NCI-H2029 (cell line): ENCODE measurements around the gene PPP1R9A.

ENCODE experiments used
- DNase-seq: peaks from one replicate; lab custom pipeline; 2025; lab: John Stamatoyannopoulos, UW

The PPP1R9A gene

DNA sequence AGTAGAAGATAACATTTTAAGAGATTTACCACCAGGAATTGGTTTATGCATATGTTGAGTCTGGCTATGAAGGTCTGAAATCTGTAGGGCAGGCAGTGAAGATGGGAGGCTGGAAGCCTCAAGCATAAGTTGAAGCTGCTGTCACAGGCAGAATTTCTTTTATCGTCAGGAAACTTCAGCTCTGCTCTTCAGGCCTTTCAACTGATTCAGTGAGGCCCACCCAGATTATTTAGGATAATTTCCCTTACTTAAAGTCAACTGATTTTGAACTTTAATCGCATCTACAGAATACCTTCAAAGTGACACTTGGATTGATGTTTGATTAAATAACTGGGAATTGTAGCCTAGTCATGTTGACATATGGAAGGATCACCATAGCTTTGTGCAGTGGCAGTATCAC, 190.5 kb downstream of the PPP1R9A start:
- DNase-seq: no peak

DNA sequence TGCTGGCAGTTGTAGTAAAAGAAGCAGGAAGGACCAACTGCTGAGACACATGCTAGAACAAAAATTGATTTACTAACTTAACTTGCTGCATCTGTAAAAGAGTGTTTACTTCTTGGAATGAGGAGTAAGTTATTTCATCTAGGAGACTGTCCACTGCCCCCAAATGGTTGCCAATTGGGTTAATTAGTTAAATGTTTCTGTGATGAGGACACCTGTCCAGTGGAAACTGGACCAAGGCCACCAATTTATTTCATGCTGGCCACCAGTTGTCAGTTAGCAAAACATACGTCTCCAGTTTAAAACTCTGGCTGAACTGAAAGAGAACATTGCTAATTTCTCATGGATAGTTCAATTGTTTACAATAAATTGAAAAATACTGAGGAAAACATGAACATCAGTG, 191.7 kb downstream of the PPP1R9A start:
- DNase-seq: no peak

DNA sequence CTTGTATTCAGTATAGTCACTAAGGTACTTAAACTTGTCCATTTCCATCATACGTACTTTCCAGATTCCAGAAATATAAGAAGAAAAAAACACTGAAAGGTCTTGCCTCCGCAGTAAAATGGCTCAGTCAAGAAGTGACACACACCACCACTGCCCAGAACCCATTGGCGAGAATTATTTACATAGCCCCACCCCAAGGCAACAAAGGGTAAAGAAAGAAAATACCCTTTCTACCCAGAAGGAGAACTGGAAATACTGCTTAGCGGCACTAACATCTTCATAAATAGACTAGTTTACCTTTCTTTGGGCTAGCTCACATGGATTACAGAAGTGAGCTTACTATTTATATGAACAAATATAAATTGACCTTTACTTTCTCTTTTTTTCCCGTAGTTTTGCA, 194.0 kb downstream of the PPP1R9A start:
- DNase-seq: no peak

DNA sequence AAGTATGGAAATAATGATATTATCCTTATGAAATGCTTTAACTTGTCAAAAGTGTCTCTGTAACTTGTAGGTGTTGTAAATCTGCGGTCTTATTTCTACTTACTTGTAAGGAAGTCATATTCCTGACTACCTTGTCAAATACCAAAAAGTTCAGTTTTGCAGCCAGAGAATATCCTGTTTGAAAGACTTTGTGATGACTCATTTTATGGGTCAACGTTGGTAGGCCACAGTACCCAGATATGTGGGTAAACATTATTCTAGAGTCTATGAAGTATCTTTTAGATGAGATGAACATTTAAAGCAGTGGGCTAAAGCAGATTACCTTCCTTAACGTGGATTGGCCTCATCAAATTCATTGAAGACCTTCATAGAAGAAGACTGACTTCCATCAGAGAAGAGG, 195.3 kb downstream of the PPP1R9A start:
- DNase-seq: no peak

DNA sequence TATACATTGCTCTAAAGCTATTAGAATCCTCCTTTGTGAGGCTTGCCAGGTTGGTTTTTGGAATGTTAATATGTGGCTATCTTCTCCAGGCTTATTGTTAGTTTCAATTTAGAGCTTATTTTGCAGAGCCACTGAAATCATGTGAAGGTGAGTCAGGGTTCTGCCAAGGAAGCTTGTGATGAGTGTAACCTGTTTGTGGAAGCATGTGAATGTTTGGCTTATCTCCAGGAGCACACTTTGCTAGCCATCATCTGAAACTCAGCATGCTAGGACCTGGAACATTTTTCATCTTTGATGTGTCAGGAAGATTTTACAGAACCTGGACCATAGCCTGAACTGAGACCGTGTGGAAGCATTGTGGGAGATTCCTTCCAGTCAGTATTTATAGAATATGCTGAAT, 197.3 kb downstream of the PPP1R9A start:
- DNase-seq: peak; percentile 12

DNA sequence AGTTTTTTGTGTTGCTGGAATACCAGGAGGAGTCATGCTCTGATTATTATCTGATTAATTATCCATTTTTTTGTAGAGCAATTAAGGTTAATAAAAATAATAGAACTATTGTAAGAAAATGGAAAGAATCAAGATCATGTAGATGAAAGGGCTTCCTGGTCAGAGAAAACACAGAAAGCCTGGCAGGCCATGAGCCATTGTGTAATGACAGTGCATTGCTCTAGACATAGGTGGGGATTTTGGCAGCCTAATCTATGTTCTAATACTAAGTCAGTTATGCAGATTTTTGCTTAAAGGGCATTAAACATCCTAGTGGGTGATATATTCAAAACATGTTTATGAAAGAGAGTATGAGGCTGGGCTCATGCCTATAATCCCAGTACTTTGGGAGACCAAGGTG, 198.2 kb downstream of the PPP1R9A start:
- no peak for DNase-seq

DNA sequence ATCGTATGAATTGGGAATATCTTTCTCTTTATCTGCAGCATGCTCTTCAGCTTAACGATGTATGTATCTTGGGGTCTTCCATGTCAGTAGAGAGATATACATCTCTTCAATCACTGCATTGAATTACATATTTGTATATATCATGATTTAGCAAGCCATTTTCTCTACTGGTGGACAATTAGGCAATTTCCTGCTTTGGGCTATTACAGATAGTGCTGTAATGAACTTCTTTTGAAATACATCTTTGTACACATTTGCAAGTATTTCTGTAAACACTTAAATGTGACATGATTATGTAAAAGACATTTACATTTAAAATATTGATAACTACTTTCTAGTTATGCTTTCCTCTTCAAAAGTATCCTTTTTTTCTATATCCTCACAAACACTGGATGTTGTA, 199.0 kb downstream of the PPP1R9A start:
- no peak for DNase-seq

DNA sequence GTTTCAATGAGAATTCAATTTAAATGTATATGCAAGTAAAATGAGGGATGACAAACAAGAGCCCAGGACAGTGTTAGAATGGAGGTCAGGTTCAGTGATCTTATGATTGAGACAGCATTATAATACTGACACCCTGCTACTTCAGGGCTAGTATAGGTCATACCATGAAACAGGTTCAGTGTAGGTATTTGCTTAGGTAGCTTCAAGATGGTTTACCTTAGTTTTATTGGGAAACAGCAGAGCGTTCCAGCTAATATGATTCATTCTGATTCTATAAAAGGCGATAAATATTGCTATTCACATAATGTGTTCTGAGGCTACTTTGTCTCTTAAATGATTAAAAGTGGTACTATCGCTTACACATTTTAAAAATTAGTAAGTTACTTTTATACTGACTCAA, 203.3 kb downstream of the PPP1R9A start:
- no peak for DNase-seq

DNA sequence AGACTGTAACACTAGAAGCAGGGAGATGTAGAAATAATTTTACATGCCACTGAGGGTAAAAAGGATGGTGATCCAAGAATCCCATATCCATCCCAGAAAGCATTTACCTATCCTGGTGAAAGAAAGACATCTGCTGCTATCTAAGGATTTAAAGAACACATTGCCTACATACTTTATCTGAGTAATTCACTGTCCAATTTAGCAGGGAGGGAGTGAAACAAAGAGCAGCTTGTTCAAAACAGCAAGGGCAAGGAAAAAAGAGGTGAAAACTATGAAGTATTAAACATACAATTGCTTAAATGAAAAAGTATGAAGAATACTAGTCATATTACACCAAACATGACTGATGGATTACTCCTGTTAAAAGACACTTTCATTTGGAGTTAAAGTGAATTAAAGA, 206.2 kb downstream of the PPP1R9A start:
- DNase-seq: no peak

DNA sequence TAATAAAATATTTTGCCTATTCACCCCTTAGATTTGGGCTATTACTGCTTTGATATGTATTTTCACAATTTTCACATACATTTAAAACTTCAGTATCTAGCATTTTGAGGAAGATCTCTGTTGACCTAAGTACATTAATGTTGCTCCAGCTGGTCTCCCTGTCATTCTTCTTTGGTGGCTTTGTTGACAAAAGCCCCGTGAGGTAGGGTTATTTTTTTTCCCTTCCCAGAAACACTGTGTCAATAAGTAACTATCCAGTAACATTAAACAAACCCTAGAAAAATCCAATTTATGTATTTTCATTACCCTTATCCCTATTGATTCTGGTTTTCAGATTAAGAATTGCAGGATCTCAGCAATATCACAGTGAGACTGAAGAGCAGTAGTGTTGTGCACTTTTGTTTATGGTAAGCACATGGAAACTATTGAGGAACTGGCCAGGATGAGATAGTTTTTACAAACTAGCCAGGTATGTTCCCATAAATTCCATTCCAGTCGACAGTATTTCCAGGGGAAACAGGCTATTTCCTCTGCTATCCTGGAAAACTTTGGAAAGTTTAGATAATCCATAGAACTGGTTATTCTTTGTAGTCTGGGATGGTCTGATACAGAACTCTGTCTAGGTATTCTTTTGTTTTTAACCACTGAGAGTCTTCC, 218.8 kb downstream of the PPP1R9A start:
- DNase-seq: peak; percentile 3

DNA sequence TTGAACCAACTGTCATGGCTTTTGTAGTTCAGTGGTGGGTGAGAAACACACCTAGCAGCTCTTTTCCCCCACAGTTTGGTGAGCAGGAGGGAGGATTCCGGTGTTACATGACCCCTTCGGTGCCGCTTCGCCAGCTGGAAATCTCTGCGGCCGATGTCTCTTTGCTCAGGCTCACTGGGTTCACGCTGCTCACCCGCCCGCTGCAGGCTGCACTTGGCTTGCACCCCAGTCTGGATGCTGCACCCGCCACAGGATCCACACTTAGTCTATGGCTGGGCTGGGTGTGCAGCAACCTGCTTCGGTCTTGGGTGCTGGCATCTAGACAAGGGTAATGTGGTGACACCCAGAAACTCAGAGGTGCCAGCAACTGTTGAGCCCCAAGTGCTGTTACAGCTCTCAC, 225.1 kb downstream of the PPP1R9A start:
- DNase-seq: no peak

DNA sequence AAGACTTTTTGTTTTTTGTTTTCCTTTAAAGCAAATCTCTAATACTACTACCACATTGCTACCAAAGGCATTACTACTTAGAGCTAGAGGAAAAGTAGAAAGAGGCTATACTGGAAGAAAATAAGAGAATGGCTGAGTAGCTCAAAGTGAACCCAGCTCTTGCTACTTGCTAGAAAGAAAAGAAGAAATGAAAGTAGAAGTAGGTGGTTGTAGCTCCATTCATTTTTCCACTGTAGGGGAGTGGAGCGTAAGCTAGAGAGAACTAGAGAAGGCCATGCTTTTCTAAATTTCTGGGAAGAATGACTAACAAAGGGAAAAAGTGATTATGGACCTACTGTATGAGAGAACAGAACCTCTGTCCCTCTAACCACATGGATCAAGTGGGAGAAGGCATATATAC, 232.5 kb downstream of the PPP1R9A start:
- DNase-seq: no peak

DNA sequence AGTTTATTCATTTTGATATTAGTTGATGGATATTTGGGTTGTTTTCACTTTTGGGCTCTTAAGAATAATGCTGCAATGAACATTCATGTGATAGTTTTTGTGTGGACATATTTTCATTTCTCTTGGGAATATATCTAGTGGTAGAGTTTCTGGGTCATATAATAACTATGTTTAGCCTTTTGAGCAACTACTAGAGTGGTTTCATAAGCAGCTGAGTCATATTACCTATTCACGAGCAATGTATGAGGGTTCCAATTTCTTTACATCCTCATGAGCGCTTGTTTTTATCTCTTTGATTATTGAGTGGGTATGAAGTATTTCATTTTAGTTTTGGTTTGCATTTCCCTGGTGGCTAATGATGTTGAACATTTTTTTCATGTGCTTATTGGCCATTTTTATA, 234.4 kb downstream of the PPP1R9A start:
- no peak for DNase-seq

DNA sequence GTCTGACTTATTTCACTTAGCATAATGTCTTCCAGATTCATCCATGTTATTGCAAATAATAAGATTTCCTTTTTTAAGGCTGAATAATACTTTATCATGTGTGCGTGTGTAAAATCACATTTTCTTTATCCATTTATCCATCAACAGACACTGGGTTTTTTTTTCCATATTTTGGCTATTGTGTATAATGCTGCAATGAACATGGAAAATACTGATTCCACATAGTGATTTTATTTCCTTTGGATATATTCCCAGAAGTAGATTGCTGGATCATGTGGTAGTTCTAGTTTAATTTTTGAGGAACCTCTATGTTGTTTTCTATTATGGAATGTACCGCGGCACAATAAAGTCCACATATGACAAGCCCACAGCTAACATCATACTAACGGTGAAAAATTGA, 236.9 kb downstream of the PPP1R9A start:
- no peak for DNase-seq

DNA sequence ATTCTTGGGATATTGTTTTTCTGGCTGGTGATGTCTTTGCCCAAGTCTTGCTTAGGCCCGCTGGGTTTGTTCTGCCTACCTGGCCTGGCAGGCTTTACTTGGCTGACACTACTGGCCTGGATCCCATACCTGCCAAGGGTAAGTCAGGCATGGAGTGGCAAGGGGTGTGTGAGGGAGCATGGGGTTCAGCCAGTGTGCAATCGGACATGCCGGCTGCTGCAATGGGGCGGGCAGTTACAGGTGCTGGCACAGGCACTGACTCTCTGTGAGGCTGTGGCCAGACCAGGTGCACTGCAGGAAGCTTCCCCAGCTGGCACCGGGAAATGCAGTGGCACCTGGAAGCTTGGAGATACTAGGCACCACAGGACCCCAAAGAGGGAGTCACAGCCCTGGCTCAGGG, 248.6 kb downstream of the PPP1R9A start:
- no peak for DNase-seq

DNA sequence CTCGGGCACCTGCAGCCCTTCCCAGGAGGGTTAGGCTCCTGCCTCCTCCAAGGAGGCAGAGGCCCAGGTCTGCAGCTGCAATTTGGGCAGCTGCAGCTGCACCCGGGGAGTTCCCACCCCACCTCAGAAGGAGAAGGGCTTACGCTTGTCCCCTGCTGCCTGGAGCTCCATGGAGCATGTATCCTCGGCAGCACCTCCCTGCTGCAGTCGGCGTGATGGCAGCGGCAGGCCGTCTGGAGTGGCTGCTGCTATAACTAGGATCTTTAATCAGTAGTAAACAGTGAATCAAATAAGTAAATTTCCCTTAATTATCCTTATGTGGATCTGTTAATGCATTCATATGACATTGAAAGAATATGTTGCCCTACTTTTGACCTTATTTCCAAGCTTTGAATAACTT, 250.0 kb downstream of the PPP1R9A start:
- DNase-seq: no peak

DNA sequence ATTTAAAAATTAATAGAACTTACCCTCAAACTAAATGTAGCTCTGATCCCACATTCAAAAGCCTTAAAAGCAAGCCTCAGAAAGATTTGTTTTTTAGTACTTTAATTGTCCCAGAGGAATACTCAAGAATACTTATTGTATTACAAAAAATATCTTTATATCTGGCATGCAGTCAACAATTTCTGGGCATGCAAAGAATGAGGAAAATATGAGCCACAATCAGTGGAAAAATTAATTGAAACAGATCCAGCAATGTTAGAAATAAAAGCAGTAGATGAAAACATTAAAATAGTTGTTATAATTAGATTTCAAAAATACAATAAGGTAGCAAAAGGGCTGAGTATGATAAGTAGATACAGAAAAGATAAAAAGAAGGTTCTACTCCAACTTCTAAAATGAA, 262.3 kb downstream of the PPP1R9A start:
- no peak for DNase-seq

DNA sequence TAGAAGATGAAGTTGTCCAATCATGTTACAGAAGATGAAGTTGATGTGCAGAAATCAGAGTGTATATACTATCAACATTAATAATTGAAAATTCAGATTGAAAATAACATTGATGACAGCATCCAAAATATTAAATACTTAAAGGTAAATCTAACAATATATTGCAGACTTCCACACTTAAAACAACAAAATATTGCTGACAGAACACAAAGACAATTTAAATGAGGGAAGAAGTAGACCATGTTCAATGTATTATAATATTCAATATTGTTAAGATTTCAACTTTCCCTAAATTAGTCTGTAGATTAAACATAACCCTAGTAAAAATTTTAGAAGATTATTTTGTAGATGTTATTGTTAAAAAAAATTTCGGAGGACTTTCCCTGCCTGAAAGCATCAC, 265.0 kb downstream of the PPP1R9A start:
- DNase-seq: no peak

DNA sequence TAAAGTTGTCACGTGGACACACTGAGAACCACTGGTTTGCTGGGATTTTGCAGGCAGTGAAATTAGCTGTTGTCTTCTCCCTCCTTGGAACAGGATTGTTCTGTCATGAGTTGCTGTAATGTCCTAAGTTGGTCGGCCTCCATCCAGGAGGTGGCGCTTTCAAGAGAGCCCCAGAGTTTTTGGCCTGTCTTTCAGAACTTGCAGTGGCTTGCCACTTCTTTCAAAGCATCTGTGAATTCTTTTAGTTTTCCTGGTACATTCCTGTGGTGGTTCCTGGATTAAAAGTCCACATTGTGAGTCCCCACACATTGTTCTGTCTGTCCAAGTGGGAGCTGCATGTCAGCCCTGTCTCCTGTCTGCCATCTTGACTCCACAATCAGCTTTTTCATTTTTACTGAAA, 283.1 kb downstream of the PPP1R9A start:
- DNase-seq: no peak

DNA sequence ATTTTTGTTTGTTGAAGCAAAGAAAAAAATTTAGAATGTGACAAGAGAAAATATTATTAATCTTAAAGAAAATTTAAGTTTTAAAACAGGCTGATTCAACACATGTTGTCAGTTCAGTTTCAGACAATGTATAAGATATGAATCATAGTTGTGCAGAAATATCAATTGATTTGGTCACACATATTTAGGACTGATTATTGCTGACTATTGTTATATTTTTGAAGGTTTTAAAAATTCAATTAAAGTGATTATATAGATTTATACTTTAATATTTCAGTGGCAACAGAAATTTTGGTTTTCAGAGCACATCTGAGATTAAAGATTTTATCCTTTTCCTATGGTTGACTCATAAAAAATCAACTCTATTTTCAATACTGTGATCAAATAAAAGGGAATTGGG, 284.4 kb downstream of the PPP1R9A start:
- DNase-seq: no peak

DNA sequence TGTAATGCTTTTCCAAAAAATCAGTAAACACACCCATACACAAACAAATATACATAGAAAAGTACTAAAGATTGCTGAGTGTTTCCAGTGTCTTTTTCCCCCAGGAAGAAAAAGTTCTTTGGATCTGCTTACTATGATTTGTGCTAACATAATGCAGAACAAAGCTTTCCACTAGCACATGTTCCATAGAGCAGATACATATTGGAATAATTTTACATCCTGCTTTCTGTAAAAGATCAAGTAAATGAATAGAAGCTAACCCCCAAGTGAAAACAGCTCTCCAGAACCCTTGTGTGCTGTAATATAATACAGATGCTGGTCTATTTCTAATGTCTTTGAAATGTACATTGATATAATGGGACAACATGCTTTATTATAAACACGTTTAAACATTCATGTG, 291.5 kb downstream of the PPP1R9A start:
- DNase-seq: no peak

DNA sequence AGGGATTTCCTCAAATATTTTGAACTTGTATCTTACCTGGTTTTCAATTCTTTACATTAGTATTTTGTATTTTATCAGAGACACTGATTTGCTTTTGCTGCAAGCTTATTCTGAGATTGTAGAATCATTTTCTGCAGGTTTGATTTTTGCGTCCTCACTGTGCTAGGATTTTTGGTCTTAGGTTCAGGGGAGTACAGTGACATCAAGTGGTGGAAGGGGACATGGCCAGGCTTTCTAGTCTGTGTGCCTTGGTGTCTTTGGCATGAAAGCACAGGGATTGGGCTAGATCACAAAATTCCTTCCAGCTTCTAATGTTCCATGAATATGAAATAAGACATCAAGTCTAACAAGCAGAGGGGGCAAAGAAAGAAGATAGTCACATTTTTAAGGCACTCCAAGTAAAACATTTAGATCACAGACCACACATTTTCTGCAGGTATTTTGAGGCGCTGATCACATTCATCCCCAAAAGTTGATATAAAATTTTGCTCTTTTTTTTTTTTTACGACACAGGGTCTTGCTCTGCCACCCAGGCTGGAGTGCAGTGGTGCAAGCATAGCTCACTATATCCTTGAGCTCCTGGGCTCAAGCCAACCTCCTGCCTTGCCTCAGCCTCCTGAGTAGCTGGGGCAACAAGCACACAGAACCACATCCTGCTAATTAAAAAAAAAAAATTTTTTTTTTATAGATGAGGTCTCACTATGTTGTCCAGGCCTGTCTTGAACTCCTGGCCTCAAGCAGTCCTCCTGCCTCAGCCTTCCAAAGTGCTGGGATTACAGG, 292.6 kb downstream of the PPP1R9A start:
- DNase-seq: peak; percentile 41

DNA sequence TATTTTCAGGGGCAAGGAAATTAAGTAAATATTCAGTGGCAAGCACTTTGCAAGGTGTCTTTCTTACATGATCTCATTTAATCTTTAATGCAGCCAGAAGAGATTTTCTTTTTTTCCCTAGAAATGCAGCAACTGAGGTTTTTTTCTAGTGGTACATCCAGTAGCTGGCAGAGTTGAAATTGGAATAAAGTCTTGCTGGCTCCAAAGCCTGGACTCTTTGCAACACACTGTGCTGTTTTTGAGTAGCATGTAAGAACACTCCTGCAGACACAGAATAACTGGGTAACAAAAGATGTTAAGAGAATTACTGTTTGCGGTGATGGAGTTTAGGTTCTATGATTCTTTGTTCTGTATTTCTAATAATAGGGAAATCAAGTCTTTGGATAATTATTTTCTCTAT, 293.3 kb downstream of the PPP1R9A start:
- DNase-seq: no peak

DNA sequence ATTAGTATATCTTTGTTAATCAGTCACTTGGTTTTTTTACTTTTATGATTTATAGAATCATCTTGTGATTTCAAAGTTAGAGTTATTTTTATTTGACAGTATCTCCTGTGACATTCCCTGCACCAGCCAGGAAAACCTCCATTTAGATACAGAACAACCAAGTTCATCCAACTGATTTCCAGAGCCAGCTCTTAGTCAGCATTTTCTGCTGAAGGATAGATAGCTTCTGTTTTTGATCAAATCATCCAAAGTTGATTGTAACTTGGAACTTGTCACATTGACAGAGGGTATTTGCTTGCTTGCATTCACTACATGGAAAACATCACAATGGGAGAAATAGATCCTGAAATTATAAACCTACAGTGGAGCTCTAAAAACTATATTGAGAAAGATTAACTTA, 294.3 kb downstream of the PPP1R9A start:
- DNase-seq: no peak
